HTERT RPE-1 (cell line): ENCODE data around the gene GATA5.

ENCODE experiments used
- in situ Hi-C: fragments of 300-500 bp; cut with MboI; formaldehyde crosslinking; loops from 4 replicates; pipeline ENCODE4 v1.14.3; 2020; ENCODE audit warnings: low sequenced_read_pairs

The GATA5 gene

GRCh38 chr20:62418709-62419487 lies 56.9 kb downstream of the GATA5 start:
- in situ Hi-C loops, result no loop called here

DNA sequence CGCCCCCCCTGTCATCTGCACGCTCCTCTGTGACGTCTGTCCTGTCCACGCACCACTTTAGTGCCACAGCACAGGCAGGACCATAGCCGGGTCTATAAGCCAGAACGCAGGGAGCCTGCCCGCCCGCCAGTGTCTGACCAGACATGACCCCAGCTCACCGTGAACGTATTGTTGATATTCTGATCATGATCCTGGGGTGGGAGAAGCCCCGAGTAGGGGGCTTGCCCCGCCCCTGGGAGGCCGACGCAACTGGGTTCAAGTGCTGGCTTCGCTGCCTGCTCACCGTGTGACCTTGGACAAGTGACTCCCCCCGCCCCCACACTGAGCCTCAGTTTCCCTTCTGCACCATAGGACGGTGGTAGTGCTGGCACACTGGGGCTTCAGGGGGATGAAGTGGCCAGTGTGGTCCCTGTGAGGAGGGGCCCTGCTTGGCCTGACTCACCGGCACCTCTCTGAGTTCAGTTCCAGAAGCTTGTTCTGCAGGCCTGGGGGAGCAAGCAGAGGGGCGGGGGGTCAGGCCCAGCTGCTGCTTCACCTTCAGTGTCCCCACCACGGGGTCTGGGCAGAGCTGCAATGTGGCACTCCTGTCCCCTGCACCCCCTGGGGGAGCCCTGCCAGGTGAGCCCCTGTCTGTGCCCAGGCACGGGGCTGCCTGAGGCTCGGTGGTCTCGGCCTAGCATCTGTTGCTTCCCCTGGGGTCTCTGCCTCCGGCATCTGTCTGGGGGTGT lies 57.6 kb downstream of the GATA5 start:
- in situ Hi-C loops, result no loop called here

- in situ Hi-C loops, result no loop called here
Measured at GRCh38 chr20:62416651-62417637, 58.9 kb downstream of the GATA5 start.

GRCh38 chr20:62415354-62416111 lies 60.3 kb downstream of the GATA5 start:
- in situ Hi-C loops, result no loop called here

- in situ Hi-C loops, result no loop called here
Measured at GRCh38 chr20:62413896-62414481, 61.8 kb downstream of the GATA5 start.
